Neural cell (in vitro differentiated cells): ENCODE results near the gene MTA1.

ENCODE experiments used
- EP300 ChIP-seq: fragments of 450-650 bp; conservative IDR thresholded peaks from 2 replicates; pipeline ENCODE4 v1.6.1; 2014; ENCODE audit warnings: antibody characterized with exemption, mild to moderate bottlenecking, moderate library complexity; ENCODE audit not compliant: poor library complexity, severe bottlenecking
- EZH2 ChIP-seq: fragments of 200-600, 300-800 bp; shearing (Covaris generic), sonication (generic); IDR thresholded peaks from 2 replicates; pipeline ENCODE4 v1.6.1; 2014; ENCODE audit warnings: antibody characterized with exemption, low read length, borderline replicate concordance, mild to moderate bottlenecking; ENCODE audit not compliant: insufficient read depth, poor library complexity, severe bottlenecking
- POLR2AphosphoS5 ChIP-seq: IDR thresholded peaks from 2 replicates; pipeline ENCODE4 v1.6.1; 2012
- RAD21 ChIP-seq: fragments of 450-650 bp; conservative IDR thresholded peaks from 2 replicates; pipeline ENCODE4 v1.6.1; 2014; ENCODE audit warnings: antibody characterized with exemption, mild to moderate bottlenecking, moderate library complexity
- TAF1 ChIP-seq: IDR thresholded peaks from 2 replicates; pipeline ENCODE4 v1.6.1; 2012; ENCODE audit warnings: low read depth
- TF ChIP-seq, protein P1 (sequence below): fragments of 450-650 bp; IDR thresholded peaks from 2 replicates; pipeline ENCODE4 v1.5.1; 2014; ENCODE audit warnings: antibody characterized with exemption, mild to moderate bottlenecking, moderate library complexity; ENCODE audit not compliant: poor library complexity, severe bottlenecking
- TF ChIP-seq, protein P2 (sequence below): IDR thresholded peaks from 2 replicates; pipeline ENCODE4 v1.6.1; 2012; ENCODE audit warnings: borderline replicate concordance

- TF ChIP-seq, protein P1, sequence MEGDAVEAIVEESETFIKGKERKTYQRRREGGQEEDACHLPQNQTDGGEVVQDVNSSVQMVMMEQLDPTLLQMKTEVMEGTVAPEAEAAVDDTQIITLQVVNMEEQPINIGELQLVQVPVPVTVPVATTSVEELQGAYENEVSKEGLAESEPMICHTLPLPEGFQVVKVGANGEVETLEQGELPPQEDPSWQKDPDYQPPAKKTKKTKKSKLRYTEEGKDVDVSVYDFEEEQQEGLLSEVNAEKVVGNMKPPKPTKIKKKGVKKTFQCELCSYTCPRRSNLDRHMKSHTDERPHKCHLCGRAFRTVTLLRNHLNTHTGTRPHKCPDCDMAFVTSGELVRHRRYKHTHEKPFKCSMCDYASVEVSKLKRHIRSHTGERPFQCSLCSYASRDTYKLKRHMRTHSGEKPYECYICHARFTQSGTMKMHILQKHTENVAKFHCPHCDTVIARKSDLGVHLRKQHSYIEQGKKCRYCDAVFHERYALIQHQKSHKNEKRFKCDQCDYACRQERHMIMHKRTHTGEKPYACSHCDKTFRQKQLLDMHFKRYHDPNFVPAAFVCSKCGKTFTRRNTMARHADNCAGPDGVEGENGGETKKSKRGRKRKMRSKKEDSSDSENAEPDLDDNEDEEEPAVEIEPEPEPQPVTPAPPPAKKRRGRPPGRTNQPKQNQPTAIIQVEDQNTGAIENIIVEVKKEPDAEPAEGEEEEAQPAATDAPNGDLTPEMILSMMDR: no peak
- TF ChIP-seq RAD21 (no peak), EP300 (no peak), TAF1 (no peak), POLR2AphosphoS5 (no peak), EZH2 (no peak)
- TF ChIP-seq, protein P2, sequence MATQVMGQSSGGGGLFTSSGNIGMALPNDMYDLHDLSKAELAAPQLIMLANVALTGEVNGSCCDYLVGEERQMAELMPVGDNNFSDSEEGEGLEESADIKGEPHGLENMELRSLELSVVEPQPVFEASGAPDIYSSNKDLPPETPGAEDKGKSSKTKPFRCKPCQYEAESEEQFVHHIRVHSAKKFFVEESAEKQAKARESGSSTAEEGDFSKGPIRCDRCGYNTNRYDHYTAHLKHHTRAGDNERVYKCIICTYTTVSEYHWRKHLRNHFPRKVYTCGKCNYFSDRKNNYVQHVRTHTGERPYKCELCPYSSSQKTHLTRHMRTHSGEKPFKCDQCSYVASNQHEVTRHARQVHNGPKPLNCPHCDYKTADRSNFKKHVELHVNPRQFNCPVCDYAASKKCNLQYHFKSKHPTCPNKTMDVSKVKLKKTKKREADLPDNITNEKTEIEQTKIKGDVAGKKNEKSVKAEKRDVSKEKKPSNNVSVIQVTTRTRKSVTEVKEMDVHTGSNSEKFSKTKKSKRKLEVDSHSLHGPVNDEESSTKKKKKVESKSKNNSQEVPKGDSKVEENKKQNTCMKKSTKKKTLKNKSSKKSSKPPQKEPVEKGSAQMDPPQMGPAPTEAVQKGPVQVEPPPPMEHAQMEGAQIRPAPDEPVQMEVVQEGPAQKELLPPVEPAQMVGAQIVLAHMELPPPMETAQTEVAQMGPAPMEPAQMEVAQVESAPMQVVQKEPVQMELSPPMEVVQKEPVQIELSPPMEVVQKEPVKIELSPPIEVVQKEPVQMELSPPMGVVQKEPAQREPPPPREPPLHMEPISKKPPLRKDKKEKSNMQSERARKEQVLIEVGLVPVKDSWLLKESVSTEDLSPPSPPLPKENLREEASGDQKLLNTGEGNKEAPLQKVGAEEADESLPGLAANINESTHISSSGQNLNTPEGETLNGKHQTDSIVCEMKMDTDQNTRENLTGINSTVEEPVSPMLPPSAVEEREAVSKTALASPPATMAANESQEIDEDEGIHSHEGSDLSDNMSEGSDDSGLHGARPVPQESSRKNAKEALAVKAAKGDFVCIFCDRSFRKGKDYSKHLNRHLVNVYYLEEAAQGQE: no peak
Measured at GRCh38 chr14:105420974-105421674, 1.5 kb downstream of the MTA1 start.
